NT2/D1 (cell line): ENCODE data around the gene IKZF2.

ENCODE experiments used
- DNase-seq: peaks from one replicate; pipeline ENCODE4 v3.0.0-alpha.2; 2011; ENCODE audit warnings: low read depth, low spot score
- H3K27me3 ChIP-seq: 2 replicates; pipeline ENCODE4 v1.6.0; 2011; ENCODE audit warnings: mild to moderate bottlenecking; ENCODE audit not compliant: insufficient read length, insufficient read depth
- H3K36me3 ChIP-seq: 2 replicates; pipeline ENCODE4 v1.6.1; 2011; ENCODE audit warnings: mild to moderate bottlenecking, low read length, mixed read lengths; ENCODE audit not compliant: insufficient read depth, insufficient read length
- H3K4me1 ChIP-seq: 2 replicates; pipeline ENCODE4 v1.5.1; 2011; ENCODE audit not compliant: insufficient read depth, insufficient read length
- H3K4me3 ChIP-seq: 2 replicates; pipeline ENCODE4 v1.5.1; 2011; ENCODE audit warnings: low read depth; ENCODE audit not compliant: insufficient read length
- H3K9ac ChIP-seq: 2 replicates; pipeline ENCODE4 v1.6.0; 2011; ENCODE audit warnings: low read depth; ENCODE audit not compliant: insufficient read length
- H3K9me3 ChIP-seq: 2 replicates; pipeline ENCODE4 v1.5.1; 2011; ENCODE audit warnings: mild to moderate bottlenecking, low read length; ENCODE audit not compliant: insufficient read depth
- SUZ12 ChIP-seq: IDR thresholded peaks from 2 replicates; pipeline ENCODE4 v1.6.1; 2011; ENCODE audit not compliant: insufficient read length, insufficient read depth; ENCODE audit errors: extremely low read depth
- YY1 ChIP-seq: IDR thresholded peaks from 2 replicates; pipeline ENCODE4 v1.6.1; 2011; ENCODE audit not compliant: insufficient read length, insufficient read depth
- ZNF274 ChIP-seq: IDR thresholded peaks from 2 replicates; pipeline ENCODE4 v1.6.1; 2011; ENCODE audit warnings: mild to moderate bottlenecking, low read depth, low read length

IKZF2 gene

GRCh38 chr2:213098612-213099011 is 52.8 kb downstream of the IKZF2 start:
- H3K9ac ChIP-seq, result no peak overlapping the region
- H3K9me3 ChIP-seq, result no peaks in the 10 kb centered on the region
- no peaks in the 10 kb centered on the region for H3K36me3 ChIP-seq
- TF ChIP-seq ZNF274 (no peak), SUZ12 (no peak)
- H3K4me1 ChIP-seq, result no peaks in the 10 kb centered on the region
- no peak for DNase-seq
- no peak overlapping the region for H3K4me3 ChIP-seq
- H3K27me3 ChIP-seq, result no peaks in the 10 kb centered on the region

GRCh38 chr2:213091765-213092164 is 59.6 kb downstream of the IKZF2 start:
- DNase-seq, result no peak
- Histone ChIP-seq H3K4me3 (no peak overlapping the region), H3K9me3 (no peaks in the 10 kb centered on the region), H3K27me3 (no peaks in the 10 kb centered on the region), H3K4me1 (no peaks in the 10 kb centered on the region), H3K36me3 (no peaks in the 10 kb centered on the region), H3K9ac (no peak overlapping the region)
- TF ChIP-seq ZNF274, result no peak
- no peak for TF ChIP-seq SUZ12
- TF ChIP-seq YY1, result no peak

- Histone ChIP-seq H3K4me3 (no peak overlapping the region), H3K4me1 (no peaks in the 10 kb centered on the region), H3K9me3 (no peaks in the 10 kb centered on the region), H3K9ac (no peak overlapping the region), H3K36me3 (no peaks in the 10 kb centered on the region), H3K27me3 (no peaks in the 10 kb centered on the region)
- TF ChIP-seq SUZ12, result no peak
- TF ChIP-seq YY1, result no peak
- no peak for DNase-seq
Measured at GRCh38 chr2:213090772-213091171, 60.6 kb downstream of the IKZF2 start.

GRCh38 chr2:213089438-213089837 is 62.0 kb downstream of the IKZF2 start:
- H3K27me3 ChIP-seq, result no peaks in the 10 kb centered on the region
- no peak for TF ChIP-seq YY1
- no peak for TF ChIP-seq SUZ12
- no peak for TF ChIP-seq ZNF274
- H3K9me3 ChIP-seq, result no peaks in the 10 kb centered on the region
- no peak overlapping the region for H3K4me3 ChIP-seq
- DNase-seq, result no peak
- H3K4me1 ChIP-seq, result no peaks in the 10 kb centered on the region
- no peak overlapping the region for H3K9ac ChIP-seq
- H3K36me3 ChIP-seq, result no peaks in the 10 kb centered on the region

GRCh38 chr2:213087040-213087439 is 64.4 kb downstream of the IKZF2 start:
- Histone ChIP-seq H3K36me3 (no peaks in the 10 kb centered on the region), H3K9me3 (no peaks in the 10 kb centered on the region), H3K4me1 (no peaks in the 10 kb centered on the region), H3K9ac (no peak overlapping the region), H3K27me3 (no peaks in the 10 kb centered on the region), H3K4me3 (no peak overlapping the region)
- no peak for DNase-seq
- no peak for TF ChIP-seq SUZ12
- no peak for TF ChIP-seq ZNF274
- no peak for TF ChIP-seq YY1

- Histone ChIP-seq H3K4me3 (no peak overlapping the region), H3K9ac (no peak overlapping the region), H3K4me1 (no peaks in the 10 kb centered on the region), H3K36me3 (no peaks in the 10 kb centered on the region), H3K9me3 (no peaks in the 10 kb centered on the region), H3K27me3 (no peaks in the 10 kb centered on the region)
- TF ChIP-seq YY1 (no peak), ZNF274 (no peak), SUZ12 (no peak)
- DNase-seq, result peak; percentile 40
Measured at GRCh38 chr2:213086571-213086970, 64.8 kb downstream of the IKZF2 start.

- Histone ChIP-seq H3K4me1 (no peaks in the 10 kb centered on the region), H3K4me3 (no peak overlapping the region), H3K27me3 (no peaks in the 10 kb centered on the region), H3K9me3 (no peaks in the 10 kb centered on the region), H3K9ac (no peak overlapping the region), H3K36me3 (no peaks in the 10 kb centered on the region)
- no peak for DNase-seq
- TF ChIP-seq ZNF274 (no peak), SUZ12 (no peak), YY1 (no peak)
Measured at GRCh38 chr2:213086050-213086449, 65.4 kb downstream of the IKZF2 start.

- Histone ChIP-seq H3K4me1 (no peaks in the 10 kb centered on the region), H3K9me3 (no peaks in the 10 kb centered on the region), H3K9ac (no peak overlapping the region), H3K36me3 (no peaks in the 10 kb centered on the region), H3K27me3 (no peaks in the 10 kb centered on the region), H3K4me3 (no peak overlapping the region)
- TF ChIP-seq YY1 (no peak), ZNF274 (no peak), SUZ12 (no peak)
- no peak for DNase-seq
Measured at GRCh38 chr2:213085538-213085937, 65.9 kb downstream of the IKZF2 start.
